GM23248 (cell line): ENCODE results near the gene TSTD2. TPM values are rescaled to one million over a fixed set of nuclear protein-coding genes. Genes with fewer than 3 reads are reported as not detected.
"Not testable (repeated sequence)": the region's sequence is repeated elsewhere in the genome, so short reads cannot be mapped to it uniquely, and the experiment has no call there.

Experiments used
- DNase-seq: peaks from one replicate; pipeline ENCODE4 v3.0.0-alpha.2; 2015
- H2AFZ ChIP-seq: fragments of 200-600 bp; sonication (generic); 2 replicates; pipeline ENCODE4 v1.6.1; 2016; ENCODE audit warnings: antibody characterized with exemption
- H3F3A ChIP-seq: fragments of 200-600 bp; sonication (generic); 2 replicates; pipeline ENCODE4 v1.6.1; 2016; ENCODE audit warnings: mild to moderate bottlenecking, antibody characterized with exemption, mixed run types; ENCODE audit not compliant: insufficient read depth
- H3K27ac ChIP-seq: fragments of 200-600 bp; sonication (generic); 2 replicates; pipeline ENCODE4 v1.5.1; 2016; ENCODE audit warnings: mild to moderate bottlenecking
- H3K27me3 ChIP-seq: fragments of 200-600 bp; sonication (generic); replicated peaks from 2 replicates; pipeline ENCODE4 v1.6.1; 2016; ENCODE audit warnings: mild to moderate bottlenecking; ENCODE audit not compliant: insufficient read depth
- H3K36me3 ChIP-seq: fragments of 200-600 bp; sonication (generic); 2 replicates; pipeline ENCODE4 v1.6.1; 2016; ENCODE audit warnings: low read depth, mild to moderate bottlenecking
- H3K4me1 ChIP-seq: fragments of 200-600 bp; sonication (generic); 2 replicates; pipeline ENCODE4 v1.6.1; 2016; ENCODE audit warnings: mild to moderate bottlenecking; ENCODE audit not compliant: insufficient read depth
- H3K4me2 ChIP-seq: fragments of 200-600 bp; sonication (generic); one replicate; pipeline ENCODE4 v1.6.1; 2016; ENCODE audit warnings: mild to moderate bottlenecking; ENCODE audit not compliant: unreplicated experiment
- H3K4me3 ChIP-seq: fragments of 200-600 bp; sonication (generic); 2 replicates; pipeline ENCODE4 v1.5.1; 2016; ENCODE audit warnings: mild to moderate bottlenecking
- H3K79me2 ChIP-seq: fragments of 200-600 bp; sonication (generic); 2 replicates; pipeline ENCODE4 v1.6.1; 2016; ENCODE audit warnings: mild to moderate bottlenecking; ENCODE audit not compliant: insufficient read depth
- H3K9ac ChIP-seq: fragments of 200-600 bp; sonication (generic); 2 replicates; pipeline ENCODE4 v1.6.1; 2016; ENCODE audit warnings: mild to moderate bottlenecking
- H3K9me2 ChIP-seq: fragments of 200-600 bp; sonication (generic); 2 replicates; pipeline ENCODE4 v1.6.1; 2016; ENCODE audit warnings: mixed run types, mild to moderate bottlenecking, moderate library complexity; ENCODE audit not compliant: insufficient read depth
- H3K9me3 ChIP-seq: fragments of 200-600 bp; sonication (generic); one replicate; pipeline ENCODE4 v1.6.1; 2017; ENCODE audit warnings: low read depth
- H4K20me1 ChIP-seq: fragments of 200-600 bp; sonication (generic); 2 replicates; pipeline ENCODE4 v1.6.0; 2016; ENCODE audit not compliant: insufficient read depth
- EZH2 ChIP-seq: fragments of 200-600 bp; sonication (generic); IDR thresholded peaks from 2 replicates; pipeline ENCODE4 v1.6.1; 2018; ENCODE audit warnings: antibody characterized with exemption, mild to moderate bottlenecking; ENCODE audit not compliant: insufficient read depth, poor library complexity, severe bottlenecking
- EZH2phosphoT487 ChIP-seq: fragments of 200-600 bp; sonication (generic); IDR thresholded peaks from 2 replicates; pipeline ENCODE4 v1.6.1; 2018; ENCODE audit warnings: antibody characterized with exemption, moderate library complexity, mild to moderate bottlenecking, low read depth; ENCODE audit not compliant: insufficient read depth
- WGBS, 2 experiments: methylation state at CpG; one replicate each; pipeline ENCODE4 v1.1.6; 2015 to 2017; ENCODE audit warnings: low lambda C conversion rate in 2 of 2, low coverage in 1 of 2; ENCODE audit errors: missing lambda C conversion rate in 2 of 2; 5-methylcytosine and 5-hydroxymethylcytosine counted together
- in situ Hi-C: fragments of 300-500 bp; cut with MboI; formaldehyde crosslinking; loops from 2 replicates; pipeline ENCODE4 v1.15.0; 2020
- polyA plus RNA-seq: library from polyadenylated mRNA; unstranded; fragments of >200 nt; fragmentation: Nextera tagmentation; extraction: Ambion mirVana; gene quantifications from 2 replicates; pipeline ENCODE4 v1.2.1, GENCODE V29; 2016
- total RNA-seq: library from RNA; depleted of rRNA; stranded (reverse); fragments of >200 nt; shearing (Covaris generic); gene quantifications from 2 replicates; pipeline ENCODE4 v1.2.3, GENCODE V29; 2014

The TSTD2 gene
- total and polyA plus RNA-seq, 2 experiments from 2014 or later = 7.6 to 13.9 TPM

DNA sequence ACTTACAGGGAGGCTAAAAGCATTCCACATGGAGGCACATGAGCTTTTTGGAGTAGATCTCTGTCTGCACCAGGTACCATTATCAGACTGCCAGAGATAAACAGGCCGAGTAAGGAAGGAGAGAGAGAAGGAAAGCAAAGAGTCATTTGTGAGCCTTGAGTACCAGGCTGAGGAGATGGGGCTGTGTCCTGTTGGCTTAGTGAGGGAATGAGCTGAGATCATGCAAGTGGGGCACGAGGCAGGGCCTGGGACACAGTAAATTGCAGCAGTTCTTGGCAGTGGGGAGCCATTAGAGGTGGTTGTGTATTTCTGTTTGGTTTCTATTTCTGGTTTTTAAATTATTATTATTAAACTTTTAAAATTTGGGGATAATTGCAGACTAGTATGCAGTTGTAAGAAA is 53.3 kb downstream of the TSTD2 start:
- no peak overlapping the region for H2AFZ ChIP-seq
- no peaks in the 10 kb centered on the region for H3F3A ChIP-seq
- no peak overlapping the region for H3K27ac ChIP-seq
- no peak for TF ChIP-seq EZH2
- no peak for TF ChIP-seq EZH2phosphoT487
- no peaks in the 10 kb centered on the region for H3K27me3 ChIP-seq
- H3K4me3 ChIP-seq = no peak overlapping the region
- H3K9me3 ChIP-seq = no peaks in the 10 kb centered on the region
- H3K79me2 ChIP-seq = no peaks in the 10 kb centered on the region
- in situ Hi-C loops = no loop called here
- no peaks in the 10 kb centered on the region for H3K36me3 ChIP-seq
- H3K4me2 ChIP-seq = no peak overlapping the region
- no peak overlapping the region for H3K9ac ChIP-seq
- H3K4me1 ChIP-seq = no peaks in the 10 kb centered on the region
- no peak for DNase-seq
- H4K20me1 ChIP-seq = no peaks in the 10 kb centered on the region
- 3 to 4% methylated on average over 2 of the region's 2 CpGs for WGBS, 2 experiments
- H3K9me2 ChIP-seq = no peaks in the 10 kb centered on the region

DNA sequence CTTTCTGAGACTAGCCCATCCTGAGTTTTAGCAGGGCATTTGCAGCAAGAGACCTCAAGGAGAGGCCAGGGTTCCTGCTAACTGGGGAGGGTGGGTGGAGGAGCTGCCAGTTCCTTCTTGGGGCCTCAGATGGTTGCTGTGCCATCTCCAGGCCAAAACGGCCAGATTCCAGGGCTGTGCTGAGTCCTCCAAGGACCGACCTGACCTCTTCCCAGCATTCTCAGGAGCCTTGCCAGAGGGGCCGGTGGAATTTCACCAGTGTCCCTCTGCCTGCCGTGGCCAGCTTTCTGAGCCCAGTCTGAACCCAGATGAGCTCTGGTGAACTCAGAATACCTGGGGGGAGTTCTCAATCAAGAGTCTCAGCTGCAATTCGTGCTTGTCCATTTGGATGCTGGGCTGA is 54.3 kb downstream of the TSTD2 start:
- H3K27me3 ChIP-seq = no peaks in the 10 kb centered on the region
- WGBS, 2 experiments = 40 to 41% methylated on average over 5 of the region's 5 CpGs
- no peak overlapping the region for H3K9ac ChIP-seq
- no peaks in the 10 kb centered on the region for H3K36me3 ChIP-seq
- no peaks in the 10 kb centered on the region for H3K79me2 ChIP-seq
- H3K27ac ChIP-seq = no peak overlapping the region
- no peak for TF ChIP-seq EZH2phosphoT487
- no peak for TF ChIP-seq EZH2
- in situ Hi-C loops = no loop called here
- no peaks in the 10 kb centered on the region for H3F3A ChIP-seq
- no peak for DNase-seq
- no peak overlapping the region for H2AFZ ChIP-seq
- H3K4me2 ChIP-seq = no peak overlapping the region
- no peaks in the 10 kb centered on the region for H4K20me1 ChIP-seq
- H3K4me3 ChIP-seq = no peak overlapping the region
- H3K4me1 ChIP-seq = no peaks in the 10 kb centered on the region
- no peaks in the 10 kb centered on the region for H3K9me2 ChIP-seq
- H3K9me3 ChIP-seq = no peaks in the 10 kb centered on the region

DNA sequence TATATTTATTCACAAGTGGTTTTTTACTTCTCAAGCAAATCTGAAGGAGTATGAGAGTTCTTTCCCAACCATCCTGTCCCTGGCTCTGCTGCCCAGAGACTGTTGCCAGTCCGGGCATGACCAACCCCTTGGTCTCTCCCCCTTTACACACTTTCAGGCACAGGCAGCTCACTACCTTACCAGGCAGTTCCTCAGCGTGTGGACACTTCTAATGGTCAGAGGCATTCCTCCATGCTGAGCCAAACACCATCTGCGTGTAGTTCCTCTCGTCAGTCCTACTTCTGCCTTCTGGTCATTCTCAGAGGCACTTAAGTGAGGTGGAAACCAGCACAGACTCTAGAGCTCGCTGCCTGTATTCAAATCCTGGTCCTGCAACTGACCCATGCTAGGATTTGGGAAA is 56.1 kb downstream of the TSTD2 start:
- no peaks in the 10 kb centered on the region for H3K9me3 ChIP-seq

DNA sequence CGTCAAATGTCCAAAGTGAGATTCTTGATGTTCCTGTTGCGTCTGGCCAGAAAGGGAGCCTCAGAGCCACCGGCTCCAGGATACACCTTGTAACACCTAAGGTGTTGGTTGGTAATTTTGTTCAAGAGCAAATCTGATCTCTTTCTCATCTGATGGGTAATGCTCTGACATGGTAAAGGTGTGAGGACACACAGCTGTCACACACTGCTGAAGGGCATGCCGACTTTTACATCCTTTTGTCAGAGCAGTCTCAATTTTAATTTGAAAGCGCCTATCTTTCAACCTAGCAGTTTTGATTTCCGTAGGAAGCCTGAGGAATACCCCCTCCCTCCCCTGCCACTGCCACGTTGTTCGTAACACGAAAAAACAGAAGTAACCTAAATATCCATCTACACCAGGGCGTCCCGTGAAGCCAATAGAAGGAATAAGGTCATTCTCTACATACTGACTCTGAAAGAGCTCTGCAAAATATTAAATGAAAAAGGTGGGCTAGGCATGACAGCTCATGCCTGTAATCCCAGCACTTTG is 57.4 kb downstream of the TSTD2 start:
- 52 to 56% methylated on average over 11 of the region's 11 CpGs for WGBS, 2 experiments

More for the DNA sequence above, 56.1 kb downstream of the TSTD2 start:
- no peak for DNase-seq
- Histone ChIP-seq H3K27ac (no peak overlapping the region), H3K36me3 (no peaks in the 10 kb centered on the region), H3K9ac (no peak overlapping the region), H3K9me2 (no peaks in the 10 kb centered on the region), H3K79me2 (no peaks in the 10 kb centered on the region), H3K27me3 (no peaks in the 10 kb centered on the region), H4K20me1 (no peaks in the 10 kb centered on the region), H2AFZ (no peak overlapping the region), H3K4me2 (no peak overlapping the region), H3F3A (no peaks in the 10 kb centered on the region), H3K4me1 (no peaks in the 10 kb centered on the region), H3K4me3 (no peak overlapping the region)
- TF ChIP-seq EZH2phosphoT487 (no peak), EZH2 (no peak)
- in situ Hi-C loops = no loop called here
- 51 to 52% methylated on average over 5 of the region's 5 CpGs for WGBS, 2 experiments

DNA sequence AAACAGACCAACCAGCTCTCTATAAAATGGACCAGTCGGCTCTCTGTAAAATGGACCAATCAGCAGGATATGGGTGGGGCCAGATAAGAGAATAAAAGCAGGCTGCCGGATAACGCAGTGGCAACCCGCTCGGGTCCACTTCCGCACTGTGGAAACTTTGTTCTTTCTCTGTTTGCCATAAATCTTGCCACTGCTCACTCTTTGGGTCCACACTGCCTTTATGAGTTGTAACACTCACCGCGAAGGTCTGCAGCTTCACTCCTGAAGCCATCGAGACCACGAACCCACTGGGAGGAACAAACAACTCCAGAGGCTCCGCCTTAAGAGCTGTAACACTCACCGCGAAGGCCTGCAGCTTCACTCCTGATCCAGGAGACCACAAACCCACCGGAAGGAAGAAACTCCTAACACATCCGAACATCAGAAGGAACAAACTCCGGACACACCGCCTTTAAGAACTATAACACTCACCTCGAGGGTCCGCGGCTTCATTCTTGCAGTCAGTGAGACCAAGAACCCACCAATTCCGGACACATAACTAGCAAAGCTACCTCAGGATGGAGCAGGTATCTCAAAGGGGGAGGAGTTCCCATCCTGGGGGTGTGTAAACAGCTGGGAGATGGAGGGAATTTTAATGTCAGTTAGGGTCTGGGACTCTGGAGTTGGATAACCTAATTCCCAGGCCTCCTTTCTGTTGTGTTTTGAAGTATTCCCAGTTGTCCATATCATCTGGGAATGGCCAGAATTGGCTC is 58.1 kb downstream of the TSTD2 start:
- H3K79me2 ChIP-seq, H3F3A ChIP-seq, H3K27ac ChIP-seq, H3K36me3 ChIP-seq, H3K9me3 ChIP-seq, H3K4me2 ChIP-seq, H3K9me2 ChIP-seq, H4K20me1 ChIP-seq, H3K9ac ChIP-seq, H3K4me3 ChIP-seq, H3K4me1 ChIP-seq, in situ Hi-C loops, DNase-seq, H2AFZ ChIP-seq, H3K27me3 ChIP-seq: not testable (repeated sequence)
- 76 to 80% methylated on average over 19 to 21 of the region's 21 CpGs for WGBS, 2 experiments

More for the DNA sequence above, 57.4 kb downstream of the TSTD2 start:
- no peak overlapping the region for H2AFZ ChIP-seq
- TF ChIP-seq EZH2 (no peak), EZH2phosphoT487 (no peak)
- H4K20me1 ChIP-seq = no peaks in the 10 kb centered on the region
- no peaks in the 10 kb centered on the region for H3K4me1 ChIP-seq
- H3K27me3 ChIP-seq = no peaks in the 10 kb centered on the region
- H3K9me3 ChIP-seq = no peaks in the 10 kb centered on the region
- no peaks in the 10 kb centered on the region for H3F3A ChIP-seq
- H3K79me2 ChIP-seq = no peaks in the 10 kb centered on the region
- no peak overlapping the region for H3K27ac ChIP-seq
- no peaks in the 10 kb centered on the region for H3K9me2 ChIP-seq
- H3K36me3 ChIP-seq = no peaks in the 10 kb centered on the region
- no peak for DNase-seq
- in situ Hi-C loops = no loop called here
- no peak overlapping the region for H3K4me3 ChIP-seq
- H3K9ac ChIP-seq = no peak overlapping the region
- H3K4me2 ChIP-seq = no peak overlapping the region

DNA sequence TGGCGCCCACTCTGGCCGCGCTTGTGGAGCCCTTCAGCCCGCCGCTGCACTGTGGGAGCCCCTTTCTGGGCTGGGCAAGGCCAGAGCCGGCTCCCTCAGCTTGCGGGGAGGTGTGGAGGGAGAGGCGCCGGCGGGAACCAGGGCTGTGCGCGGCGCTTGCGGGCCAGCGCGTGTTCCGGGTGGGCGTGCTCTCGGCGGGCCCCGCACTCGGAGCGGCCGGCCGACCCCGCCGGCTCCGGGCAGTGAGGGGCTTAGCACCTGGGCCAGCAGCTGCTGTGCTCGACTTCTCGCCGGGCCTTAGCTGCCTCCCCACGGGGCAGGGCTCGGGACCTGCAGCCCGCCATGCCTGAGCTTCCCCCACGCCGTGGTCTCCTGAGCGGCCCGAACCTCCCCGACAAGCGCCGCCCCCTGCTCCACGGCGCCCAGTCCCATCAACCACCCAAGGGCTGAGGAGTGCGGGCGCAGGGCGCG is 59.0 kb downstream of the TSTD2 start:
- H3K9me2 ChIP-seq, H2AFZ ChIP-seq, H3K27ac ChIP-seq, H3K4me1 ChIP-seq, H3K4me2 ChIP-seq, H3F3A ChIP-seq, H4K20me1 ChIP-seq, H3K9me3 ChIP-seq, in situ Hi-C loops, H3K4me3 ChIP-seq, H3K79me2 ChIP-seq, DNase-seq, H3K36me3 ChIP-seq, H3K27me3 ChIP-seq, H3K9ac ChIP-seq: not testable (repeated sequence)
- WGBS, 2 experiments = 79 to 80% methylated on average over 35 to 47 of the region's 47 CpGs
